HS-5 (cell line): ENCODE data around the gene TRIM9.

Source experiments
- DNase-seq: peaks from one replicate; pipeline ENCODE4 v3.0.0-alpha.2; 2012; ENCODE audit warnings: low read depth

The TRIM9 gene

DNA sequence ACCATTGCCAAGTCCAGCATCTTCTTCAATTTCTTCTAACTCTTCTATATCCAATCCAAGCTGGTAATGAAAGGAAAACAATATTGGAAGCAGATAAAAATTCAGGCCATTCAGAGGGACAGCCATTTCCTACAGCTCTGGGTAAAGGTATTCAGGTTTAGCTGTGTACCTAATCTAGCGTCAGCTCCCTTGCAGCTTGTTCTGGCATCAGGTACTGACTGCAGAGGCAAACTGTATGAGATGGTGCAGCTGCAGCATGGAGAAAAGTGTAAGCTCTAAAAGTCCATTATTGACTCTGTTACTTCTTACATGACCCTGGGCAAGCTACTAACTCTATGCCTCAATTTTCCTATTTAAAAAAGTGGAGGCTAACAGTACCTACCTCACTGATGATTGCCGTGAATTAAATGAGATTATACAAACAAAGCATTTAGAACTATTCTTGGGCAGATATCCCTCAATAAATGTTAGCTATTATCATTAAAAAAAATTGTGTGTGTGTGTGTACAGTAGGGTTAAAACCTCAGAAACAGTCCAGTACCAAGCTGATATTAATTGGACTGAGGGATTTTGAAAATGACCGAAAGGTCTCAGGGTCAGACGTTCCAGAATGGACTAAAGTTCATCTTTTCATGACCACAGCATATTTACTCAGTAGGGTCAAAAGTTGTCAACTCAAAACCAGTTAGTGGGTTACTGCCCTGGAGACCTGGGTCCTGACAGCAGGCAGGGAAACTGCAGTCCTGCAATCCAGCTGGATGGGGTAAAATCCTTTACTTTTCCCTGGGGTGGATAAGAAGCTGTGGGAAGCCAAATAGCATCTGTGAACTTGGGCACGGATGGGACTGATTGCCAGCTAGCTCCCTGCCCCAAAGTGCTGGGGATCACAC is 159.5 kb downstream of the TRIM9 start:
- DNase-seq, result no peak

DNA sequence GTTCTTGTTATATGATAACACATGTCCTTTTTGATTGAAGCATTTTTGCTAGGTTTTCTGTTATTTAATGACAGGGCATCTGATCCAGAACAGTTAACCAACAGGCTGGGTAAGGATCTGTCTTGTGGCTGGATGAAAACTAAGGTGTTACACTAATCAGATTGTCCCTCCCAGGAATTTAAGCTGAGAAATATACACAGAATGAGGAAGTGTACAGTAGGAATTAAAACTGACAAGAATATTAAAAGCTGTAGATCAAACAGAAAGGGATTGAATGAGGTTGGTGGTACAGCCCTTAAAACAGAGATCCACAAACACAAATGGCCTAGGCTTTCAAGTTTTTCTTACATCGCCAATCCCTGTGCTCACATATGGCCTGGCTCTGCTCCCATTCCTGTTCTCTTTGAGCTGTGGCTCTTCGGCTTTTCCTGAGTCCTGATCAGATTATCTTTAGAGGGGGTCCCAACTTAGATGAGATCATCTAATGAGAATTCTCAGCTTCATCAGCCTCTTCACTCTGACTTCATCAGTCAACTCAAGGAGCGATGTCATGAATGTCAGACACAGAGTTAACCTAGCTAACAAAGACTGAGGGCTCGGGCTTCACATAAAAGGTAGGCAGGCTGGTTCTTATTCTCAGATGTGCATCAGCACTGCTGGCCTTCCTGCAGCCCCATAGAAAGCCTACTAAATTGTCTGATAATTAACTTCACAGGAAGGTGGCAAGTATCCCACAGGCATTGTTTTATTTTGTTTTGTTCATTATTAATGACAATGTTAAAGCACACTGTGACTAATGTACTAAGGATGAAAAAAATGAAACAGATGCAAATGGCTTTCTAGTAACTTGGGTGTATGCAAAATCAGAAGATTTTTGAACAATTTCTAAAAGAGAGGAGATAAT is 162.1 kb downstream of the TRIM9 start:
- DNase-seq, result no peak

DNA sequence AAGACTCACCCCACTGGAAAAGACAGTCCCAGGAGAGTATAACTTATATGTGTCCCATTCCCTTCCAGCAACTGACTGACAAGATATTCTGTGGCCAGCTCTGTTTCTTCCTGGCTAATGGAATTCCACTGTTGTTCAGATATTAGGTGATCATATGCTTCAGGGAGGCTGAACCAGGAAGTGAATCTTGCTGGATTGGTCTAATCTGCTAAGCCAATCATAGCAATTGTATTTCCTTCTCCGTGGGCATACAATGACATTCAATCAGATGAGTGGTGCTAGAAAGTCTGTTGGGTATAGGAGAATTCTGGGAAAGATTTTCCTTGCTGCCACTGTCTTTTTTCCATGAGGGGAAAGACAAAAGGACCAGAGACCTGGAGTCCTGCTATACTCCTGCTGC is 162.7 kb downstream of the TRIM9 start:
- no peak for DNase-seq

DNA sequence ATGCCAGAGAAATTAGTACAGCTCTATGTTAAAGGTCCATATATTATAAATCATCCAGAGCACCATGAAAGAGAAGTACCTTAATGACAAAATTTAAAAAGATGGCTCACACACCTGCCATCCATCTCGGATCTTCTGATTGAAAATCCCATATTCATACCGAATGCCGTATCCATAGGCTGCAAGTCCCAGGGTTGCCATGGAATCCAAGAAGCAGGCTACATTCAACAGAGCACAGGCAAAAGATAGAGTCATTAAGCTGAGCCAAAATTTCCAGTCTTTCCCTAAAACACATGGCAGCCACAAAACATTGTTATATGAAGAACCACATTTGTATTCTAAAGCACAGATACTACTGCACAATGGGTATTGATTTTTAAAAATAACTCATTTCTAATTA is 163.3 kb downstream of the TRIM9 start:
- DNase-seq, result no peak

DNA sequence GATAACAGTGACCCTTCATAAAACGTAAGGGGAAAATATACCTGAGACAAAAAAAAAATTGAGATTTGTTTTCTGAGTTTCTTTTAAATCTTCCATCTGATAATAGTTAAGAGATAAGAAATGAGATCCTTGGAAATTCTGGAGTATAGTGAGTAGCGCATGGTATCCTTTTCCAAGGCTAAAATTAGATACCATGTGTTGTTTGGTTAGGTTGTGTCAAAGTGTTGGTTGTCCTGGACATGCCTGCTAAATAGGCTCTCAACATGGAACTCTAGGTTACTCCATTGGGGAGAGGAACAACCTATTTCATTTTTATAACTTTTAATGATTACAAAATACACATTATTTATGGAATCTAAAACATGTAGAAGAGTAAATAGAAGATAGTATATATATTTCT is 165.4 kb downstream of the TRIM9 start:
- no peak for DNase-seq

DNA sequence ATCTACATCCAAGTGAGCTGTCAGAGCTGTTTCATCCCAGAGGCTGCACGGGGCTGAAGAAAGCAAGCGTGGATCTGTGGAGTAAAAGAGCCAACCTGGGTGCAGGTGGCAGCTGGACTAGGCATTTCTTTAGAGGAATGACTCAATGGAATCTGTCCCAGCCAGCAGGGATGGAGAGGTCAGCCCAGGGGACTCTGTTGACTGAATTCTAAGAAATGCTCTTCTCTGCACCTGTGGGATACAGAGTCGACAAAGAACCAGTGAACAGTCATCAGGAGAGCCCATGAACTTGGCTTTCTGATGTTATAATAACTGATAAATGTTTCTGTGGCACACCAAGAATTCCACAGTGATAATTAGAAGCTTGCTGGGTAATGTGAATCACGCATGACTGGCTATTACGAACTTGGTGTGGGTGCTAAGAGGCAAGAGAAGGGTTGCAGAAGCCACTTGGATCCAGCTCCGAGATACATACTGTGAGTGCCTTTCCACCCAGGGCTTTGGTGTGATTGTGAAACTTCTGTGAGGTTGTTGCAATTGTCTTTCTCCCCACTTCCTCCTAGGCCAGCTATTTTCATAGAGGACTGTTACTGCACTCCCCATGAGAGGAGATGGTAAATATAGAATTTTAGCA is 166.8 kb downstream of the TRIM9 start:
- peak; percentile 73 for DNase-seq

DNA sequence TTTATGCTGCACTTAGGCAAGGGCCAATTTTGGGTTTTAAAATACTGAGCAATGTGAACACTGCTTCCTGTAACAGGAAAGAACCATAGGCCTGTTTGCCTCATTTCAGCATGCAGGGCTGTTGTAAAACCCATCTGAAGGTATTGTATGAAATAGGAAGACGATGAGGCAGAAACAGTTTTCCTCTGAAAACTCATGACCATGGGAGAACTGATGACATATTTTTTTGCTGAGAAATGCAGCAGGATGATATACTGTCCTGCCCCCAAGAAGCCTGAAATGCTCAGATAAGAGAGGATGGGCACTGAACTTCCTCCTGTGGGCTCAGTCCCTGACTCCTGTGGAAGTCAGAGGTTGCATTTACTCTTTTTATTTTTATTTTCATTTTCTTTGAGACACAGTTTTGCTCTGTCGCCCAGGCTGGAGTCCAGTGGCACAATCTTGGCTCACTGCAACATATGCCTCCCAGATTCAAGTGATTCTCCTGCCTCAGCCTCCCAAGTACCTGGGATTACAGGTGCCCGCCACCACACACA is 168.0 kb downstream of the TRIM9 start:
- DNase-seq, result no peak
